Femur (tissue), 1 donor: Measurements from ENCODE around the gene TMEM218.
A peak's percentile ranks its signal among the peaks of the same experiment; 100 is the strongest.
"Not testable (repeated sequence)": the region's sequence is repeated elsewhere in the genome, so short reads cannot be mapped to it uniquely, and the experiment has no call there.

Experiments used
- DNase-seq: peaks from one replicate; pipeline ENCODE4 v3.0.0-alpha.2; 2017

The TMEM218 gene

DNA sequence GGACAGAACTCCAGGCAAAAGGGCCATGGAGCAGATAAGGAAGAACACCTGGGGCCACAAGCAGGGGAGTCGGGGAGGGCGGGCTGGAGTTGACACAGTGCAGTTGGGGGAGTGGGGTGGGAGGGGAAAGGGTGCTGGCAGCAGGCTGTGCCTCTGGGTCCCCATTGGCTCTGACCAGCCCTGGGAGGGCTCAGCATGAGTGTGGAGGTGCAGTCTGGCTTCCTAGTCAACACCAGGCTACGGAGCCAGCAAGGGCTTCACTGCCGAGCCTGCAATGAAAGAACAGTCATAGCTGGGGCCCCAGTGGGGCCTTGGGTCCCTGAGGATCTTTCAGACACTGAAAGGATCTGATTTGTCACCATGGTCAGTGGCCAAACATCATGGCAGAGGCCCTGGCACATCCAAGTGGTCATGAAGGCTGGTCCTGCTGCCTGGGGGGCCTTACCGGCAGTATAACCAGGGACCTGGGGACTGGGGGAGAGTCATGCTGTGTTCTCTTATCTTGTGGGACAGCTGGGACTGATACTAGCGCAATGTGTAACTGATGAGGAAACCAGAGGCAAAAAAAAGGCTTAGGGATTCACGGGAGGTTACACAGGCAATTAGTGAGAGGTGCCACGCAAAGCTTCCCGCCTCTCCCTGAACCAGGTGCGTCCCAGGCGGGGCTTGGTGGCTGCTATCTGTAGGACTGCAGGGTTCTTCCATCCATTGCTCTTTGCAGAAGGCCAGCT lies 36.8 kb downstream of the TMEM218 start:
- no peak for DNase-seq

DNA sequence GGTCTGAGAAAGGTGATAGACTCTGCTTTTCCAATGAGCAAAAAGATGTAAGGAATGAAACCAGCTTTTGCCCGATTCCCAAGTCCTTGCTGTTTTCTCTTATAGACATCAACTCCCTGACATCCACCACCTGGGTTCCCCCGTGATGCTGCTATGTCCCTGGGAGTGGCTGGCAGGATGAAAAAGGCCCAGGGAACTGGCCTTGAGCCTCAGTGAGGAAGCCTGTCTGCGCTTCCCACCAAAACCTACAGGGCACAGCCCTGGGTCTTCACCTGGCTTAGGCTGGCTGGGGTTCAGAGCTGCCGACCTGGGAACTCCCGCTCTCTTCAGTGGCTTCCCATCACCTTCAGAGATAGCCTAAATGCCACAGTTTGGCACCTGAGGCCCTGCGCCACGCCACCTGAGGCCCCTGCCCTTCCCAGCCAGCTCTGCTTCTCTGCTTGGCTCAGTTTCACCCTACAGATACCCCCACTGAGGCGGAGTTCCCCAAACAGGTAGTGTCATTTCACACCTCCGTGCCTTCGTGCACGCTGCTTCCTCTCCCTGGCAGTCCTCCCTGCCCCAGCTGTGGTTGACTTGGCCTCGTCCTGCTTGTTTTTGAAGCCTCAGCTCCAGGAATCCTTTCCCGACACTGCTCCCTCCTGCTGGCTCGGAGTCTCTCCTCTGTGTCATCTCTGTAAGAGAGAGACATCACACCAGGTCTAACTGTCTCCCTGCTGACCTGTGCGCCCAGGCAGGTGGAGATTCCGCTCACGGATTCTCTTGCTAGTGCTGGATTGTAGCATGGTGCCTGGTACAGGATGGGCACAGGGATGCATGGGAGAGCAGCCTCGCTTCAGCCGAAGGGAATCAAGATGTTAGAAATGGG lies 37.6 kb downstream of the TMEM218 start:
- DNase-seq: no peak

DNA sequence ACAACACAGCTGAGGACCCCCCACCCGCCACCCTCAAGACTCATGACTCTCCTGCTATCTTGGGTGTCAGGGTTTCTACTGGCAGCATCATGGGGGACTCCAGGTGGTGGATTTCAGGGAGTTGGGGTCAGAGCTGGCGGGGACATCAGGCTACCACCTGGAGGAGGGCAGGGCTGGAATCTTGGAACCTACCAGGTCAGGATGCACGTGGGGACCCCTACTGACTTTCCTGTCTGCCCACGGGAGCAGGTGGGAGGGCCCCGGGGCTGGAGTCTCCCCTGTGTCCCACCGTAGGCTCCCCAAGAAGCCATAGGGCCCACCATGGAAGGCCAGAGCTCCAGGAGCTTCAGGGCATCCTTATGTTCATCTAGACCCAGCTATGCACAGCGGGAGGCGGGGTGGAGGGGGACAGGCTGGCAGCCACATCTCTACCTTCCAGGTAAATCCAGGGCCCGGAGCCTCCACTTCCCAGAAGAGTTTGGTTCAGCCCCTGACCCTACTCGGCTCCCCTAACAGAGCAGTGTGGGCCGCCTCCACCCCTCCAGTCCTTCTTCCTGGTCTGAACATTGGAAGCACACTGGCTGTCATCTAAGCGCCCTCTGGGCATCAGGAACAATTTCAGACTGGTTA lies 38.4 kb downstream of the TMEM218 start:
- no peak for DNase-seq

DNA sequence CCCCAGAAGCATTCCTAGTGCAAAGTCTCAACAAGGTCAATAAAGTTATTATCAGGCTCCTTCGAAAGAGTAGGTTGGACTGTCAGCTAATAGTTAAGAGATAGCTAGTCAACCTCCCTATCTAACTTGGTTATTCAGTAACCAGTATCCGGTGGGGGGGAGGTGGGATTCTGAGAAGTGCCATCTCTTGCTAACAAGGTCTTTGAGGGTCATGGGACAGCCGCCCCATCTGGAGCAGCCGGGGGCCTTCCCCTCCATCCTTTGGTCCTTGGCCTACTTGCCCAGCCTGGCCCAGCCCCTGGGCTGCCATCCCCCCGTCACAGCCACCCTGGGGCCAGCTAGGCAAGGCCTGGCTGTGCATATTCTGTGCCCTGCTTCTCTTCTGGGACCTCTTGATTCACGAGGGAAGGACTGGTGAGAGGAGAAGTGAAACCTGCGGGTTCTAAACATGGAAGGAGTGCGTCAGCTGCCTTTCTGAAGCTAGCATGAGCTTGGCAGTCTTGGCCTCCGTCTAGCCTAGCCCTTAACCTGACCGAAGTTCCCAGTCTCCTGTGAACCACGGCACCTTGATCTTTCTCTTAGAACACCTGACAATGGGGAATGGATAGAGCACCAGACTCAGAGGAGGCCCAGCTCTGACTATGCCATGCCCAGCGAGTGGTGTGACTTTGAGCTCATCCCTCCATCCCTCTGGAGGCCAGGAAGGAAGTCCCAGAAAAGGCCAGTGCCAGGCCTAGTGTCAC lies 39.0 kb downstream of the TMEM218 start:
- DNase-seq: no peak

DNA sequence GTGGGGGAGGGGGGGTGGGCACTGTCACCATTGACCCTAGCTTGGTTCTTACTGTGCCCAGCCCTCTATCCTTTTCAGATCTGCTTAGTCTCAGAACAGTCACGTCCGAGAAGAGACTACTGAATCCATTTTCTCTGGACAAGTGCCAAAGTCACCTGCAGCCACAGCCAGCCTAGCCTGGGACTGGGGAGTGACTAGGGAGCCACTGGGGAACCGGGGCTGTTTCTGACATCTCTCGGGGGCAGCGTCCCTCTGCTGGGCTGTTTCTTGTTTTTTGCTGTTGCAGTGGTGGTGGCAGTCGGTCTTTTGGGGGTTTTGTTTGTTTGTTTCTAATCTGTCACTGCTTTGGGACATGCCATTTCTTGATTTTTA lies 39.6 kb downstream of the TMEM218 start:
- DNase-seq: no peak

DNA sequence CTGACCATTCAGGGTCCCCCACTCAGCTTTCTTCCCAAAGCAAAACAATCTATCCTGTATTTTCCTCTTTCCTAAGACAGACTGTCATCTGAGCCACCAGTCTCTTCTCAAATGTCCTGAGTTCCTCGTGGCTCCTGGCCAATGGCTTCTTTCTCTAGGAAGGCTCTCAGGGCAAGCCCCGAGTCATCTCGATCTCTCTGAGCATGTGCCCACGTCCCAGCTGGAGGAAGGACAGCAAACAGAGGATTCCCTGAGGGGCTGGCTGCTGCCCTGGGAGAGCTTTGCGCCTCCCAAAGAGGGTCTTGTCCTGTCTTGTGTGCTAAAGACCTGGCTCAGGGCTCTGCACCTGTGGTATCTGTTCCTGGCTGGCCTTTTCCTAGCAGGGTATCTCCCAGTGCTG lies 40.0 kb downstream of the TMEM218 start:
- no peak for DNase-seq

DNA sequence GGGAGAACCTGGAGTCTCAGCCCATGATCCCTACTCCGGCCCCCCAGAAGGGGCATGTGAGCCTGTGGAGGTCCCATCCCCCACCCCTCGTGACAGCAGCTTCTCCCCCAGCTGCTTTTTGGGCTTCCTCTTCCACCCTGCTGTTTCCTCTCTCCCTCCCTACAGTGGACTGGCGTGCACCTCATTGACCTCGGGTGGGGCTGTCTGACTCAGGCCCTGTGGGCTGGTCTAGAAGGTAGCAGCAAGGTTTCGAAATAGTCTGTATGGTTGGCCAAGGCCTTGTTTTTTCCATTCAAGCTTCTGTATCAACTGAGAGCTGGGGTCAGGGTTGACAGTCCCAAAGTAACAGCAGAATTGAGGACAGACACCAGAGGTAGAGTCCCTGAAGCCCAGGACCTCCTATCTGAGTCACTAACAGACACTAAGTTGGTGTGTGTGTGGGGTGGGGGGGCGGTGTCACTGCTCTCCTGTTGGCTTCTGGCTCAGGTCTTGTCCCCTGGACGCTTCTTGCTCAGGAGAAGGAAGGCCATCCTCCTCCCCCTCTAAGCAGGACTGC lies 40.6 kb downstream of the TMEM218 start:
- DNase-seq: peak; percentile 65

DNA sequence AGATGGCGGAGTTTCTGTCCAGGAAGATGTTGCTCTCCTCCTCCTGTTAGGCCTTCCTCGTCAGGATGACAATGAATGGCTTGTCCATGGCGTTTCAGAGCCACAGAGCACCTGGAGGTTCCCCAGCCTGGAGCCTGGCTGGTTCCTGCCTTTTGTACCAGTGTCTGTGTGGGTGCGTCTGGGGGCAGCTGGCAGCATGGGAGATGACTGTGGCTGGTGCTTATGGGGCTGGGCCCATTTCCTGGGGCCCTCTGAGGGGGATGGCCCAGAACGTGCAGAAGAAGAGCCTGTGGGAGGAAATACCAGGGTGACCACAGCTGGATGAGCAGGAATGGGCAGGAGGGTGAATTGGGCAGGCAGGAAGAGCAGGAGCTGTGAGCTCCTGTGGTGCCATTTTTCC lies 41.6 kb downstream of the TMEM218 start:
- no peak for DNase-seq

DNA sequence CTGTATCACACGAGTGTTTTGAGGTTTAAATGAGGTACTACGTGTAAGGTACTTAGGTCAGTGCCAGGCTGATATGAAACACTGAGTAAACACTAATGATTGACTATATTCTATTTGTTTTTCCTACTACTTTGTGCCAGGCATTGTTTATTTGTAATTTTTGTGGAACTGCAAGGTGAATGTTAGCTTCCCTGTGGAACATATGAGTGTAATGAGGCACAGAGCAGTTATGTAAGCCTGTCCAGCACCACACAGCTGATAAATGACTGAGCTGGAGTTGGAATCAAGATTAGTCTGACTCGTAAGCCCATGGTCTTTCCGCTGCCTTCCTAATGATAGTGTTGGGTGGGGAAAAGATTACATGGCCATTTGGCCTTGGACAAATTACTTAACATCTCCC lies 42.4 kb downstream of the TMEM218 start:
- no peak for DNase-seq

DNA sequence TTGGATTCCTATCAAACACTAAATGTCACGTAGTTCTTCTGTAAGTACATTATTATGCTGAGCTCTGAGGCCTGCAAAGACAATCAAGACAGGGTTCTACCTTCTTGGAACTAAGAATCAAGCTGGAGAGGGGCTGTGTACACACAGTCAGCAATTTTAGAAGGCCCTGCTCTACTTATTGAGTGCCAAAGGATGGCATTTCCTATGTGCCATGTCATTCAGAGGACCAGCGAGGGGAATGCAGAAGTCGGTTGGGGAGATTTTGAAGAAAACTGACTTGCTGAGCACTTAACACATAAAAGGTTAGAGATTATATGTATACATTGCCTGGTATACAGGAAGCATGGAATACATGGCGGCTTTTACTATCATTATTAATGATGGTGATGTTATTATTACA lies 43.1 kb downstream of the TMEM218 start:
- DNase-seq: no peak

DNA sequence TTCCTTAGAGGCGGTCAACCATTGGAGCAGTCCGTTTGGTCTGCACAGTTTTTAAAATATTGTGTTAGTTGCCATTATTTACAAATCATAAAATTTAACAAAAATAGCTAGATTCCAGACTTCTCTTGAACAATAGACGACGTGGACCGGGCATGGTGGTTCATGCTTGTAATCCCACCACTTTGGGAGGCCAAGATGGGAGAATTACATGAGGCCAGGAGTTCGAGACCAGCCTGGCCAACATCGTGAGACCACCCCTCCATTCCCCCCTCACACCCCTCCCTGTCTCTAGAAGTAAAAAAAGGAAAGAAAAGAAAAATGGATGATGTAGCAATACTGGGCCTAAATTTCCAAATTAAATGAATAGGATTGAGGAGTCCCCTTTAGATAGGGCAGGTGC lies 47.4 kb downstream of the TMEM218 start:
- DNase-seq: no peak

DNA sequence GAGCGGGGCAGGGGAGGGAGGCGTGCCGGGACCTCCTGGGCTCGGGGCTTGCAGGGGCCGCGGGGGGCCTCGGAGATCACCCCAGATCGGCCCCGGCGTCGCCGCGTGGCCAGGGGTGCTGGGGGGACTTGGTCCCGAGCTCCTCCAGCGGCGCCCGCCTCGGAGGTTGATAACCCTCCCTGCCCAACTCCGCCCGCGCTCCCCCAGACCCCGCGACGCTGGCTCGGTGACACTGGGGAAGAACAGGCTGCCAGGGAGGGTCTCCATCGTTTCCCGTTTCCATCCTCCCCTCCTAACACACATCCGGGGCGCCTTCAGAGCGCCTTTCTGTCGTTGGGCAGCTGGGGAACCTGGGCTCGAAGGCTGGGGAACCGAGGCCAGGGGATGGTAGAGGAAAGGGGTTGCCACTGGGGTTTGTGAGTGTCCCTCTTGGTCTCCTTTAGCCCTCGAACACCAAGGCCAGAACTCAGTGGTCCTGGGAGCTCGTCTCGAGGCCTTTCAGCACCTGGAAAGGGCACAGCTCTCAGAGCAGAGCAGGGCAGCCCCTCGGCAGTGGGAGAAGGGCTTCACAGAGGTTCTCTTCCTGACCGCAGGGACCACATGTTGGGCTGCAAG lies 47.9 kb downstream of the TMEM218 start:
- peak; percentile 18 for DNase-seq

DNA sequence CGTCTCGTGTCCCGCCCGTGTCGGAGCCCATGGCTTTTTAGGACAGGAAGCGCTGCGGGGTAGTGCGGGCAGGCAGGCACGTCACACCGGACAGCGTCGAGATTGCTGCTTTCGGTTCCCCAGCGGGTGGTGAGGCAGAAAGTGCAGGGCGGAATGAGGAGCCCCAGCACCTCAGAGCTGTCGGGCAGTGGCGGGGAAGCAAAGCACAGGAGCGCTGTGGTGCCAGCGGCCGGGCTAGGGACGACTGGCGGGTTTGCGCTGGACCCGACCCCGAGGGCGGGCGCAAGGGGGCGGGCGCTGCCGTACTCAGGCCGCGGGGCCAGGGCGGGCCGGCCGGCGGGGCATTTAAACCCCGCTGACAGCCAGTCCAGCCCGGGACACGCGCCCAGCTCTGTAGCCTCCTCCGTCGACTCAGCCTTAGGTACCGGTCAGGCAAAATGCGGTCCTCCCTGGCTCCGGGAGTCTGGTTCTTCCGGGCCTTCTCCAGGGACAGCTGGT lies 48.4 kb downstream of the TMEM218 start, which contains the start of gene SLC37A2:
Gene SLC37A2, plus strand, starts transcription at position 375 of the 498 bp plus-strand sequence. Its CDS starts 63 bp downstream, at position 438.
- DNase-seq: peak; percentile 78

DNA sequence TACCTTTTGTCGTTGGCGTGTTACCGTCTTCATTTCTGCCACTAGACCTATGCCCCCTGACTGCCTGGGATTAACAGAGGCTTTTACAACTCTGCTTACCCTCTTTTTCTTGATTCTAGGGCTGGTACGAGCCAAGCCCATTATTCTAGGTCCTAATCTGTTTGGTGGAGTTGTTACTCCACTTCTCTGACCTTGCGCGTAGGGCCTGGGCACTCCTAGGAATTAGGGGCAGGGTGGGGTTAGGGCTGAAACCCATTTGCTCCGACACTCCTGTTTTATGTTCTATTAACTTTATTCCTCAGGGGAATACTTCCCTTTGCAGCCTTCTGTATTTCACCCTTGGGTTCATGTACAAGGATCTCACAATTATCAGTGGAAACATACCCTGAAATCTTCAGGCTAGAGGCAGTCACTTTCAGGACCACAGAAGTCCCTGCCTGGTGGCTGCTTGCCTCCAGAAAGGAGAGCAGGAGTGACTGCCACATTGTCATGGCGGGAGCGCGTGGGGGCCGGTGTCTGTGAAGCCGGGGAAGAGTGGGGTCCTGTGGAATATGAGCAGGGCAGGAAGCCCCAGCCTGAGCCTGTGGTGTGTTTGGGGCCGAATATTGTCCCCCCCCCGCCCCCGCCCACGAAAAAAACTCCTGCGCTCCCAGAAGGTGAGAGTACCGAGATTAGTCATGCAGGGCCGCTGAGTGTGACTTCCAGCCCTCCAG lies 49.1 kb downstream of the TMEM218 start:
- DNase-seq: no peak

DNA sequence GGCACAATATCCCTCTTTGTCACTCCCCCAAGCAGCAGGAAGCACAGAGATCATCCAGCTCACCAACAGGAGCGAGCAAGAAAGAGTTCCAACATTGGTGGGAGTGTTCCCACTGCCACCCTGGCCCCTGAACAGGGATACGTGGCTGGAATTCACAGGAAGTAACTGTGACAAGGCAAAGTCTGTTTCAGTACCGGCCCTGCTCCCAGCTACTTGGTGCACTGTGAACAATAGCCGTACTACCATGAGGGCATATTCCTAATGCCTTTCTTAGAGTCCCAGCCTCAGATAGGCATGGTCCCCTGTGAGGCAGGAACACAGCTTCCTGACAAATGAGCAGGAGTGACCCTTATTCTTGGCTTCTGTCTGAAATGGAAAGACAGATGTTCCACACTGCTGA lies 50.1 kb downstream of the TMEM218 start:
- DNase-seq: no peak

DNA sequence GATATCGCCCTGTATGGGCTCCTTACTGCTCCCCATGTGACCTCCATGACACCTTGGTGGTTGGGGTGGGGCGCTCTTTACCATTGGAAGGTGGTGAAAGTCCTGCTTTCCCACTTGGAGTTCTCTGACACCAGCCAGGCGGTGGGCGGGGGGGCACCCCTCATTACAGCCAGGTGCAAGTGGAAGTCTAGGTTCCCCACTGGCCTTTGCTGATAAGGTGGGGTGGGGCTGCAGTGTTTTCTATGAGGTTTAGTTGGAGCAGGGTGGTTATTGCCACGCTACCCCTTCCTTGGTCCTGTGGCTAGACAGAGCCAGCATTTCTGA lies 53.8 kb downstream of the TMEM218 start:
- no peak for DNase-seq

DNA sequence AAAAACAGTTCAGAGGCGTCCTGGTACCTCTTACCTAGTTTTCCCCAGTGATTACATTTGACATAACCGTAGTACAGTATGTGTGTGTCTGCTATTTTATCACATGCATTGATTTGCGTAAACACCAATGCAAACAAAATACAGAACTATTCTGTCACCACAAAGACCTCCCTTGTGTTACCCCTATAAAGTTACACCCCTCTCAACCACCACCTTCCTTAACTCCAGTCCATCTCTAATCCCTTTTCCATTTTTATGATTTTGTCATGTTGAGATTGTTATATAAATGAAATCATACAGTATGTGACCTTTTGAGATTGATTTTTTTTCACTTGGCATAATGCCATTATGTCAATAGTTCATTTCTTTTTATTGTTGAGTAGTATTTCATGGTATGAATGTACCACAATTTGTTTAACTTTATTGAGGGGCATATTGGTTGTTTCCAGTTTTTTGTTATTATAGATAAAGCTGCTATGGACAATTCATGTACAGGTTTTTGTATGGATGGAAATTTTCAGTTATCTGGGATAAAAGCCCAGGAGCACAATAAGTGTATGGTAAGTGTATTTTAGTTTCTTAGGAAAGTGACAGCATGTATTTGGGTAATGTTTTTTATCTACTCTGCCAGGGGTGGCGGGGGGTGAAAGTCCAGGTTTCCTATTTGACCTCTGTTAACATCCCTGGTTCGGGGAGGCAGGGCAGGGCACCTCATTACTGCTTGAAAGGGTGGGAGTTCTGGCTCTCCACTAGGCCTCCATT lies 54.3 kb downstream of the TMEM218 start:
- no peak for DNase-seq

DNA sequence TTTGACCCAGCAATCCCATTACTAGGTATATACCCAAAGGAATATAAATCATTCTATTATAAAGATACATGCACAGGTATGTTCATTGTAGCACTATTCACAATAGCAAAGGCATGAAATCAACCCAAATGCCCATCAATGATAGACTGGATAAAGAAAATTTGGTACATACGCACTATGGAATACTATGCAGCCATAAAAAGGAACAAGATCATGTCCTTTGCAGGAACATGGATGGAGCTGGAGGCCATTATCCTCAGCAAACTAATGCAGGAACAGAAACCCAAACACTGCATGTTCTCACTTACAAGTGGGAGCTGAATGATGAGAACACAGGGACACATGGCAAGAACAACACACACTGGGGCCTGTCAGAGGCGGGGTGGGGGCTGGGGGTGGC lies 55.3 kb downstream of the TMEM218 start:
- not testable (repeated sequence) for DNase-seq

DNA sequence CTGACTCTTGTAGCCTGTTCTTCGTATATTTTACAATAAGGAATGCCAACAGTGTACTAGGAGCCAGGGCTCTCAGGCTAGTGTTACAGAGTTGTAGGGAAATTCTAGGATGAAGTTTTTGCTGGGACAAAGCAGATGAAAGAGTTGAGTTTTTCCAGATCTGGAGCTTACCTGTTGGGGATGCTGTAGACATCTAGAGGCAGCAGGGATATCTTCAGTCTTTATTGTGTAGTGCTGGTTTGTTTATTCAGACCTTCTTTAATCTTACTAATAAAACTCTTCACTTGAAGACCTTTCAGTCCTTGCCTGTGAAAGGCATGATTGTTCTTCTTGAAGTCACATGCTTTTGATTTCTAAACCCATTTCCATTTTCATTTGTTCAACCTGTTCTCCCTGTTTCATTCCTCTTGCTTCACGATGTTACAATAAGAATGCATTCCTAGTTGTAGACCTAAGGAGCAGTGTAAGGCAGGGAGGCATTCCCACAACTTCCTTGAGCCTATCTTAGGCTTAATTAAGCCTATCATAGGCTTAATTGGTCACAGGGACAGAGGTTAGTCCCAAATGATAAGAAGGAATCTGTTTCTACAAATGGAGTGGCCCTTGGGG lies 56.2 kb downstream of the TMEM218 start:
- no peak for DNase-seq

DNA sequence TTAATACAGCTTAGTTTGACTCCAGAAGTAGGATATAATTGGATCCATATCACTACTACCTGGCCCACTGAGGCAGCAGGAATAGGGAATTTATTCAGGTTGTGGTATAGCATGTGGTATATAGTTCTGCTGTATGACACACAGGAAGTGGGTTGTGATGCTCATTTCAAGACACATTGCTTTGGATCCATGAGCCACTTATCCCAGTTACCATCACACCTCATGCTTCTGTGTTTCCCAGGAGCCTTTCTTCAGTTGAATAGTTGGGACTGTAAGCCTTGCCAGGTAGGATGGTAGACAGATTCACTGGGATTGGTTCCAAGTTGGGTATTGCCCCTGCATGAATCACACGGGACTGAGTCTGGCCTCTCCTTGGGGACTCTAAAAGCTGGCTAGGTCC lies 58.3 kb downstream of the TMEM218 start:
- no peak for DNase-seq
